Endothelial cell (in vitro differentiated cells): ENCODE data around the gene PDE10A. TPM values are rescaled to one million over a fixed set of nuclear protein-coding genes. Genes with fewer than 3 reads are reported as not detected.

Experiments used
- DNase-seq: peaks from one replicate; pipeline ENCODE4 v3.0.0; 2021; ENCODE audit warnings: low spot score
- H3K27ac Mint-ChIP-seq: one replicate; pipeline ENCODE4 v1.8.0; 2021; ENCODE audit warnings: mixed read lengths, inconsistent platforms; ENCODE audit not compliant: unreplicated experiment
- H3K27me3 Mint-ChIP-seq: one replicate; pipeline ENCODE4 v1.8.0; 2021; ENCODE audit warnings: mild to moderate bottlenecking, moderate library complexity, mixed read lengths, inconsistent platforms; ENCODE audit not compliant: unreplicated experiment
- H3K36me3 Mint-ChIP-seq: one replicate; pipeline ENCODE4 v1.8.0; 2021; ENCODE audit warnings: mild to moderate bottlenecking, low read depth, mixed read lengths, inconsistent platforms; ENCODE audit not compliant: unreplicated experiment
- H3K4me1 Mint-ChIP-seq: one replicate; pipeline ENCODE4 v1.8.0; 2021; ENCODE audit warnings: mild to moderate bottlenecking, mixed read lengths, inconsistent platforms; ENCODE audit not compliant: unreplicated experiment
- H3K4me3 Mint-ChIP-seq: one replicate; pipeline ENCODE4 v1.8.0; 2021; ENCODE audit warnings: mild to moderate bottlenecking, mixed read lengths, inconsistent platforms; ENCODE audit not compliant: unreplicated experiment
- H3K9me3 Mint-ChIP-seq: one replicate; pipeline ENCODE4 v1.8.0; 2021; ENCODE audit warnings: mixed read lengths, inconsistent platforms; ENCODE audit not compliant: unreplicated experiment
- total RNA-seq: library from RNA; stranded (reverse); fragmentation: NEBNext Ultra II Directional; extraction: Animal tissue kit (Norgen Biotek cat#: 25700); gene quantifications from one replicate; pipeline ENCODE4 v1.2.1, GENCODE V29; 2021; ENCODE audit not compliant: unreplicated experiment
- TF ChIP-seq, protein P1 (sequence below): fragments of 200-600 bp; sonication (generic); IDR thresholded peaks from one replicate; pipeline ENCODE4 v1.5.0; 2021; ENCODE audit warnings: antibody characterized with exemption; ENCODE audit not compliant: unreplicated experiment

Gene PDE10A
- total RNA-seq, 1 donor from 2014 or later = 11.5 TPM

GRCh38 chr6:165365371-165365770 is 297.7 kb downstream of the PDE10A start:
- no peaks in the 10 kb centered on the region for H3K9me3 Mint-ChIP-seq
- H3K27ac Mint-ChIP-seq = no peak overlapping the region
- H3K4me1 Mint-ChIP-seq = no peaks in the 10 kb centered on the region
- no peak for DNase-seq
- H3K27me3 Mint-ChIP-seq = peaks cover 3% of the 10 kb centered on the region
- no peak overlapping the region for H3K4me3 Mint-ChIP-seq
- TF ChIP-seq, protein P1, sequence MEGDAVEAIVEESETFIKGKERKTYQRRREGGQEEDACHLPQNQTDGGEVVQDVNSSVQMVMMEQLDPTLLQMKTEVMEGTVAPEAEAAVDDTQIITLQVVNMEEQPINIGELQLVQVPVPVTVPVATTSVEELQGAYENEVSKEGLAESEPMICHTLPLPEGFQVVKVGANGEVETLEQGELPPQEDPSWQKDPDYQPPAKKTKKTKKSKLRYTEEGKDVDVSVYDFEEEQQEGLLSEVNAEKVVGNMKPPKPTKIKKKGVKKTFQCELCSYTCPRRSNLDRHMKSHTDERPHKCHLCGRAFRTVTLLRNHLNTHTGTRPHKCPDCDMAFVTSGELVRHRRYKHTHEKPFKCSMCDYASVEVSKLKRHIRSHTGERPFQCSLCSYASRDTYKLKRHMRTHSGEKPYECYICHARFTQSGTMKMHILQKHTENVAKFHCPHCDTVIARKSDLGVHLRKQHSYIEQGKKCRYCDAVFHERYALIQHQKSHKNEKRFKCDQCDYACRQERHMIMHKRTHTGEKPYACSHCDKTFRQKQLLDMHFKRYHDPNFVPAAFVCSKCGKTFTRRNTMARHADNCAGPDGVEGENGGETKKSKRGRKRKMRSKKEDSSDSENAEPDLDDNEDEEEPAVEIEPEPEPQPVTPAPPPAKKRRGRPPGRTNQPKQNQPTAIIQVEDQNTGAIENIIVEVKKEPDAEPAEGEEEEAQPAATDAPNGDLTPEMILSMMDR = no peak
- peaks cover 4% of the 10 kb centered on the region for H3K36me3 Mint-ChIP-seq

- no peak for DNase-seq
- no peaks in the 10 kb centered on the region for H3K27me3 Mint-ChIP-seq
- TF ChIP-seq, protein P1 = no peak
- H3K9me3 Mint-ChIP-seq = peaks cover 7% of the 10 kb centered on the region
- H3K4me1 Mint-ChIP-seq = peaks cover 4% of the 10 kb centered on the region
- H3K36me3 Mint-ChIP-seq = peaks cover 23% of the 10 kb centered on the region
- H3K27ac Mint-ChIP-seq = no peak overlapping the region
- no peak overlapping the region for H3K4me3 Mint-ChIP-seq
Measured at GRCh38 chr6:165345700-165346099, 317.3 kb downstream of the PDE10A start.

DNA sequence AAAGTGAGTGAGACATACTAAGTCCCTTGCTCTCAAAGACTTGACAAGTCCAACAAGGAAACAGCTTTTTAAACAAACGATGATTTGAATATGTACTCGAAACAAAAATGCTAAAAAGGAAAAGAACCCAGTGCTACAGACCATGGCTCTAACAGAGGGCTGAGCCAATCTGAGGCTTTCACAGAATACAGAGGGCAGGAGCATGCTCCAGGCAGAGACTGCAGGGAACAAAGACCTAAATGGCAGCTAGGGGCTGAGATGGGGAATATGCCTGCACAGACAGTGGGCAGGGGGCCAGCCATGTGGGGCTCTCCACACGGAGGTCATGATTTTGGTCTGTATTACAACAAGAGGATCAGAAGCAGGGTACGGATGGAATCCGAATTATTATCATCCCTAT is 322.5 kb downstream of the PDE10A start:
- TF ChIP-seq, protein P1 = no peak
- no peaks in the 10 kb centered on the region for H3K4me1 Mint-ChIP-seq
- no peak overlapping the region for H3K4me3 Mint-ChIP-seq
- no peaks in the 10 kb centered on the region for H3K27me3 Mint-ChIP-seq
- no peak overlapping the region for H3K27ac Mint-ChIP-seq
- no peak for DNase-seq
- H3K9me3 Mint-ChIP-seq = no peaks in the 10 kb centered on the region
- H3K36me3 Mint-ChIP-seq = peaks cover 3% of the 10 kb centered on the region

DNA sequence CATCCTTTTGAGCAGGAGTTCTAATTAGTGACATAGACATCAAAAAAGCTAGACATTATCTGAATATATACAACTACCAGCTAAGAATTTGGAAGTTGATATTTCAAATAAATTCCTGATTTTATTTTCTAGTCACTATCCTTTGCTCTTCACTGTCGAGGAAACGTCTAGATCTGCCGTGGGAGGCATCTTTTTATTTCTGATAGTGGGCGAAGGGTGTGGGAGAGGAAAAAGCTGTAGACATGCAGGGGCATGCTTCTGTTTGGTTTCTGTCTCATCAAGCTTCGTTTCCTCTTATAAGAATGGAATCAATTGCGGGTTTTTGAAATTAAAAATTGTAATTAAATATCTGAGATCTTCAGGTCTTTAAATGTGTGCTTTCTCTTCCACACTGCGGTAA is 337.4 kb downstream of the PDE10A start:
- peaks cover 5% of the 10 kb centered on the region for H3K27me3 Mint-ChIP-seq
- no peaks in the 10 kb centered on the region for H3K4me1 Mint-ChIP-seq
- H3K4me3 Mint-ChIP-seq = no peak overlapping the region
- H3K27ac Mint-ChIP-seq = no peak overlapping the region
- no peak for DNase-seq
- TF ChIP-seq, protein P1 = no peak
- H3K36me3 Mint-ChIP-seq = peaks cover 7% of the 10 kb centered on the region
- H3K9me3 Mint-ChIP-seq = peaks cover 8% of the 10 kb centered on the region

- H3K4me3 Mint-ChIP-seq = no peak overlapping the region
- H3K4me1 Mint-ChIP-seq = no peaks in the 10 kb centered on the region
- peaks cover 5% of the 10 kb centered on the region for H3K27me3 Mint-ChIP-seq
- DNase-seq = no peak
- peaks cover 7% of the 10 kb centered on the region for H3K36me3 Mint-ChIP-seq
- H3K9me3 Mint-ChIP-seq = peaks cover 8% of the 10 kb centered on the region
- TF ChIP-seq, protein P1 = no peak
- H3K27ac Mint-ChIP-seq = no peak overlapping the region
Measured at GRCh38 chr6:165321555-165322145, 341.4 kb downstream of the PDE10A start.
